Esophagus squamous epithelium (tissue), 4 donors: ENCODE results near the gene AP3B1.

Experiments
- CTCF ChIP-seq, 6 experiments: fragments of 450-650 bp in 4 of 6; fragments of 200-600 bp in 2 of 6; sonication (generic) in 2 of 6; IDR thresholded peaks; one replicate each; pipeline ENCODE4 v1.5.1; 2016 to 2019; ENCODE audit warnings: antibody characterized with exemption in 6 of 6, mild to moderate bottlenecking in 4 of 6, moderate library complexity in 4 of 6
- POLR2A ChIP-seq, 4 donors: fragments of 450-650 bp; IDR thresholded peaks; one replicate each; pipeline ENCODE4 v1.6.1; 2017; ENCODE audit warnings: antibody characterized with exemption in 4 of 4, mild to moderate bottlenecking in 4 of 4, moderate library complexity in 3 of 4

GRCh38 chr5:78235289-78235688, 59.2 kb downstream of the AP3B1 start:
- TF ChIP-seq POLR2A (IDR thresholded peaks at IDR 0.05) (no peak), CTCF (IDR thresholded peaks at IDR 0.05) (no peak)
